Mesendoderm (in vitro differentiated cells): Measurements from ENCODE around the gene SLC35F3.
A peak's percentile ranks its signal among the peaks of the same experiment; 100 is the strongest.

ENCODE experiments used
- DNase-seq: peaks from one replicate; pipeline ENCODE4 v3.0.0; 2013
- H2AK5ac ChIP-seq: 2 replicates; pipeline ENCODE4 v1.6.1; 2013; ENCODE audit warnings: low read length, inconsistent platforms
- H2BK120ac ChIP-seq: 2 replicates; pipeline ENCODE4 v1.6.1; 2013; ENCODE audit warnings: low read depth, mild to moderate bottlenecking, low read length, moderate library complexity, mixed read lengths
- H2BK15ac ChIP-seq: replicated peaks from 2 replicates; pipeline ENCODE4 v1.6.1; 2013; ENCODE audit warnings: low read depth, mild to moderate bottlenecking, moderate library complexity
- H2BK5ac ChIP-seq: 2 replicates; pipeline ENCODE4 v1.6.1; 2013; ENCODE audit warnings: low read length, inconsistent platforms
- H3K18ac ChIP-seq: 2 replicates; pipeline ENCODE4 v1.6.1; 2013; ENCODE audit warnings: mild to moderate bottlenecking, low read length, mixed read lengths
- H3K23ac ChIP-seq: one replicate; pipeline ENCODE4 v1.6.1; 2013; ENCODE audit warnings: low read length
- H3K27ac ChIP-seq: 2 replicates; pipeline ENCODE4 v1.5.1; 2013; ENCODE audit warnings: low read depth, mild to moderate bottlenecking, inconsistent platforms, low read length, moderate library complexity
- H3K27me3 ChIP-seq: 2 replicates; pipeline ENCODE4 v1.6.1; 2013; ENCODE audit warnings: low read length, control low read depth, mild to moderate bottlenecking, inconsistent platforms; ENCODE audit not compliant: insufficient read depth, poor library complexity
- H3K36me3 ChIP-seq: 2 replicates; pipeline ENCODE4 v1.6.1; 2013; ENCODE audit warnings: low read length, inconsistent platforms; ENCODE audit not compliant: control insufficient read depth, insufficient read depth
- H3K4ac ChIP-seq: one replicate; pipeline ENCODE4 v1.6.1; 2013; ENCODE audit warnings: low read depth, mild to moderate bottlenecking, low read length, moderate library complexity
- H3K4me1 ChIP-seq: 2 replicates; pipeline ENCODE4 v1.6.1; 2013; ENCODE audit warnings: low read depth, low read length, inconsistent platforms; ENCODE audit not compliant: control insufficient read depth
- H3K4me2 ChIP-seq: 2 replicates; pipeline ENCODE4 v1.6.1; 2013; ENCODE audit warnings: low read length
- H3K4me3 ChIP-seq: 2 replicates; pipeline ENCODE4 v1.5.1; 2013; ENCODE audit warnings: mild to moderate bottlenecking, low read length
- H3K56ac ChIP-seq: one replicate; pipeline ENCODE4 v1.6.1; 2013; ENCODE audit warnings: low read length
- H3K79me1 ChIP-seq: 2 replicates; pipeline ENCODE4 v1.6.1; 2013; ENCODE audit warnings: low read length, inconsistent platforms
- H3K79me2 ChIP-seq: 2 replicates; pipeline ENCODE4 v1.6.1; 2013; ENCODE audit warnings: mild to moderate bottlenecking, low read length; ENCODE audit not compliant: control insufficient read depth, insufficient read depth
- H3K9ac ChIP-seq: 2 replicates; pipeline ENCODE4 v1.6.1; 2013; ENCODE audit warnings: low read length, inconsistent platforms
- H4K5ac ChIP-seq: one replicate; pipeline ENCODE4 v1.6.1; 2013; ENCODE audit warnings: low read length
- H4K8ac ChIP-seq: one replicate; pipeline ENCODE4 v1.6.1; 2013; ENCODE audit warnings: low read depth, mild to moderate bottlenecking, control low read depth, low read length, moderate library complexity
- WGBS: extraction: QIAGEN DNeasy Blood & Tissue Kit; methylation state at CpG from one replicate; pipeline ENCODE4 v1.1.7; 2013; ENCODE audit warnings: low lambda C conversion rate, missing lambda C conversion rate; ENCODE audit not compliant: insufficient coverage; ENCODE audit errors: extremely low coverage; 5-methylcytosine and 5-hydroxymethylcytosine counted together

SLC35F3 gene

DNA sequence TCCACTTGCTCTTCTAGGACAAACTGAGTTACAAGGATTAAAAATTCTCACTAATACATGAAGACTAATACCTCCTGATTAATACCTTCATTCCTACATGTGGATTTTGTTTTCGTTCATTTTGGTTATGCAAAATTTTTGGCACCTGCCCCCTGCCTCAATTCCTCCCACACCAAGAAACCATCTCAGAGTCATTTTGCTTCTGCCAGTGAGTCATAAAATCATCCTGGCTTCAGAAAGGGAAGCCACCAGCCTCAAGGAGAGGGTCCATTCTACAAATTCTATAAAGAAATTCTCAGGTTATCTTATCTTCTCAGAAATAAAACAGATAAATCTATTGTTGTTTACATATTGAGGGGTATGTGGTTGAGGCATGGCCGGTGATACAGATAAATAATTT is 365.6 kb downstream of the SLC35F3 start:
- Histone ChIP-seq H3K56ac (no peak overlapping the region), H2AK5ac (no peak overlapping the region), H3K9ac (no peak overlapping the region), H2BK15ac (no peak overlapping the region), H3K4ac (no peak overlapping the region), H4K5ac (no peak overlapping the region), H3K4me3 (no peak overlapping the region), H4K8ac (no peak overlapping the region), H2BK5ac (no peak overlapping the region), H3K36me3 (no peaks in the 10 kb centered on the region), H3K4me1 (no peaks in the 10 kb centered on the region), H2BK120ac (no peak overlapping the region), H3K27ac (no peak overlapping the region), H3K4me2 (no peak overlapping the region), H3K27me3 (no peaks in the 10 kb centered on the region), H3K79me1 (no peaks in the 10 kb centered on the region), H3K79me2 (no peaks in the 10 kb centered on the region), H3K23ac (no peak overlapping the region), H3K18ac (no peak overlapping the region)
- DNase-seq, result no peak
- WGBS, result no CpG with 5 or more reads among the region's 2 CpGs

DNA sequence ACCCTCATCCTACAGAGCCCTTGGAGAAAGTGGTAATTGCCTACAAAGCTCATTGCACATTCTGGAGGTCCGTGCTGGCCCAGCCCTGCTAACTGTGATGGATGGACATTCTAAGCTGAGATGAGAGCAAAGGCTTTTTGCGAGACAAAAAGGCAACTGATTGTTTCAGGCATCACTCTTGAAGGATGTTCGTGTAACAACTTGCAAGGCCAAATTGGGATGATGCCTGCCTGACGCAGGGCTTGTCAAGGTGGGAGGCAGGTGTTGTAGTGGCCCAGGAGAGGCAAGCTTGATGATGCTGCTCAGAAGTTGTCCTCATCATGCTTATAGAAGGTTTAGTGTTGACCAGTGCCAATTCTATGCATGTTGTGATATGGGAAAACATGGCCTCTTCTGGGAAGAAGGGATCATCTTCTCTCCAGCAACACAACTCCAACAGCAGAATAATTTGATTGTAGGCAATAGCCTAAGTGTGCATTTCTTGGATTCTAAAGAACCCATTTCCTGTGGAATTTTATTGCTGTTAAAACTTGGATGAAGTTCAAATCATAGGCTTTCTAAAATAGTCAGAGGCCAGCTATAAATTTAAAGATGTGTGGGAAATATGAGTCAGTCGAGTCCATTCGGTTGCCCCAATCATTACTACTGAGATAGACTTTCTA is 366.2 kb downstream of the SLC35F3 start:
- no peaks in the 10 kb centered on the region for H3K36me3 ChIP-seq
- no peak overlapping the region for H2BK15ac ChIP-seq
- H3K4ac ChIP-seq, result no peak overlapping the region
- H4K5ac ChIP-seq, result no peak overlapping the region
- no peak overlapping the region for H3K18ac ChIP-seq
- H3K27me3 ChIP-seq, result no peaks in the 10 kb centered on the region
- no peak for DNase-seq
- H3K27ac ChIP-seq, result no peak overlapping the region
- H3K23ac ChIP-seq, result no peak overlapping the region
- H2BK5ac ChIP-seq, result no peak overlapping the region
- no peak overlapping the region for H3K9ac ChIP-seq
- H4K8ac ChIP-seq, result no peak overlapping the region
- H3K4me1 ChIP-seq, result no peaks in the 10 kb centered on the region
- H3K79me2 ChIP-seq, result no peaks in the 10 kb centered on the region
- H3K4me3 ChIP-seq, result no peak overlapping the region
- no CpG with 5 or more reads among the region's 6 CpGs for WGBS
- H3K4me2 ChIP-seq, result no peak overlapping the region
- H3K79me1 ChIP-seq, result no peaks in the 10 kb centered on the region
- no peak overlapping the region for H3K56ac ChIP-seq
- H2BK120ac ChIP-seq, result no peak overlapping the region
- peak overlapping the region; percentile 5 for H2AK5ac ChIP-seq

DNA sequence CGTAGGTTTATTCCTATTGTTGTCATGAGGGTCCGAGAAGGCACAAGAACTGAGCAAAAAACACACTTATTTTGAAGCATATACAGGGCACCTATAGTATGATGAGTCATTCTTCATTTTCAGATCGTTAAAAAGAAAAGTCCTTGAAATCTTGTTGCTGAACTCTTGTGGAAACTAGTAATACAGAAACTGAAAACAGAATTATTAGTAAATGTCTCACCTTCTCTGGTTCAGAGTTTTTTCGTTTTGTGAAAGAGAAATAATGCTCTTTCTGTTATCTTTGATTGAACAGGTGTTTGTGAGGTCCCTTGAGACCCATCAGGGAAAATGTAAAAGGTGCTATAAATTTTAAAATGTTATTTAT is 366.7 kb downstream of the SLC35F3 start:
- Histone ChIP-seq H2BK120ac (no peak overlapping the region), H3K4me3 (no peak overlapping the region), H3K27me3 (no peaks in the 10 kb centered on the region), H3K23ac (no peak overlapping the region), H2BK5ac (no peak overlapping the region), H2BK15ac (no peak overlapping the region), H3K79me2 (no peaks in the 10 kb centered on the region), H2AK5ac (no peak overlapping the region), H3K4me1 (no peaks in the 10 kb centered on the region), H3K18ac (no peak overlapping the region), H3K4me2 (no peak overlapping the region), H3K36me3 (no peaks in the 10 kb centered on the region), H3K4ac (no peak overlapping the region), H3K9ac (no peak overlapping the region), H3K79me1 (no peaks in the 10 kb centered on the region), H4K5ac (no peak overlapping the region), H4K8ac (no peak overlapping the region), H3K56ac (no peak overlapping the region), H3K27ac (no peak overlapping the region)
- no peak for DNase-seq
- WGBS, result no CpG with 5 or more reads among the region's 4 CpGs

DNA sequence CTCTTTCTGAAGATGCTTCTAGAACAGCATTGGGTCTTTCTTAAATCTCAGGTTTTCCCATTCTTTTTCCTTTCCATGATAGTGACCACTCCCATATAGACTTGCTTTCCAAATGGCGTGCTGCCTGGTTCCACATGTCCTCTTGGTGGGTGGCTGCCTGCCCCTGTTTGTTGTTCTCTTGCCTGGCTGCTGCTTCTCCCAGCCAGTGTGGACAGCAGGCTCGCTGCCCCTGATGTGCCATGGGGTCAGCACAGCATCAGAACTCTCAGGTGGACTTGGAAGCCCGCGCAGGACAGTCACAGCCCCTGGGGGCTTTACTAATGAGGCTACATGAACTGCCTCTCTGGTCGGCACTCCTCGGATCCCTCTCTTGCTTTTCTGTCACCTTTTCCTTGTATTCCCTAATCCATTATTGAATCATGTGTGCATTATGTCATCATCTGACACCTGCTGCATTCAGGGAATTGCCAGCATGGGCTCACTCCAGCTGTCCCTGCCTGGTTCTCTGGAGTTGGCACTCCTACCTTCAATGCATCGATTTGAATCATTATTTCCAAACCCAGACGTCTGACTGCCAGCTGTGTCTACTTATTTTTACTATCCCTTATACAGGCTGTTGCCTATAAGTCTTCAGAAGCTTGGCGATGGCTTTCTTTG is 368.3 kb downstream of the SLC35F3 start:
- Histone ChIP-seq H2AK5ac (no peak overlapping the region), H3K36me3 (no peaks in the 10 kb centered on the region), H3K4me3 (no peak overlapping the region), H3K56ac (no peak overlapping the region), H3K79me2 (no peaks in the 10 kb centered on the region), H3K18ac (no peak overlapping the region), H4K5ac (no peak overlapping the region), H3K79me1 (no peaks in the 10 kb centered on the region), H3K23ac (no peak overlapping the region), H3K4me1 (no peaks in the 10 kb centered on the region), H3K27ac (no peak overlapping the region), H3K4me2 (no peak overlapping the region), H2BK5ac (no peak overlapping the region), H4K8ac (no peak overlapping the region), H3K9ac (no peak overlapping the region), H3K27me3 (no peaks in the 10 kb centered on the region), H3K4ac (no peak overlapping the region), H2BK120ac (no peak overlapping the region), H2BK15ac (no peak overlapping the region)
- DNase-seq, result no peak
- WGBS, result no CpG with 5 or more reads among the region's 9 CpGs

DNA sequence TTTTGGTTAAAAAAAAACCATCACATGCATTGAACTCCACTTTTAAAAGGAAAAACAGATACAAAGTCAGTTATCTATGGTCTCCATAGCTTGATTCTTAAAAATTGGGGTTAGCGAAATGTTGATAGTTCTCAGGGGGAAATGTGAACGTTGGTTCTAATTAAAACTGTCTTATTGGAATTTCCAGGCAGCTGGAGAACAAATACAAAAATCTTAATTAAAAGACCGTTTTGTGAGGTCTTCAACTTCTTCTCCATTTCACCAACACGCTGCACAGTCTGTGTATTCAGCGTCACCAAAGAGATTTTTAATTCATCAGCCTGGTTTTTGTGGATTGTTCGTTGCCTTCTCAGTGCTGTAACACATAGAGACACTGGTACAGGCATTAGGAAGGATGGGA is 369.5 kb downstream of the SLC35F3 start:
- Histone ChIP-seq H3K79me2 (no peaks in the 10 kb centered on the region), H3K79me1 (no peaks in the 10 kb centered on the region), H3K4ac (no peak overlapping the region), H3K23ac (no peak overlapping the region), H3K4me2 (no peak overlapping the region), H3K27me3 (no peaks in the 10 kb centered on the region), H3K4me3 (no peak overlapping the region), H4K8ac (no peak overlapping the region), H3K9ac (no peak overlapping the region), H3K27ac (no peak overlapping the region), H3K4me1 (peaks cover 5% of the 10 kb centered on the region), H2BK5ac (no peak overlapping the region), H4K5ac (no peak overlapping the region), H3K56ac (no peak overlapping the region), H2BK15ac (no peak overlapping the region), H2AK5ac (no peak overlapping the region), H2BK120ac (no peak overlapping the region), H3K36me3 (no peaks in the 10 kb centered on the region), H3K18ac (no peak overlapping the region)
- DNase-seq, result no peak
- WGBS, result no CpG with 5 or more reads among the region's 6 CpGs
